HG03558 (cell line): ENCODE results near the gene SEZ6.

Experiments
- ATAC-seq: cut with Tn5 transposase; IDR thresholded peaks from one replicate; pipeline ENCODE4 v1.9.1; 2021; ENCODE audit warnings: moderate number of reproducible peaks; ENCODE audit not compliant: unreplicated experiment; ENCODE audit errors: extremely low read depth

The SEZ6 gene

DNA sequence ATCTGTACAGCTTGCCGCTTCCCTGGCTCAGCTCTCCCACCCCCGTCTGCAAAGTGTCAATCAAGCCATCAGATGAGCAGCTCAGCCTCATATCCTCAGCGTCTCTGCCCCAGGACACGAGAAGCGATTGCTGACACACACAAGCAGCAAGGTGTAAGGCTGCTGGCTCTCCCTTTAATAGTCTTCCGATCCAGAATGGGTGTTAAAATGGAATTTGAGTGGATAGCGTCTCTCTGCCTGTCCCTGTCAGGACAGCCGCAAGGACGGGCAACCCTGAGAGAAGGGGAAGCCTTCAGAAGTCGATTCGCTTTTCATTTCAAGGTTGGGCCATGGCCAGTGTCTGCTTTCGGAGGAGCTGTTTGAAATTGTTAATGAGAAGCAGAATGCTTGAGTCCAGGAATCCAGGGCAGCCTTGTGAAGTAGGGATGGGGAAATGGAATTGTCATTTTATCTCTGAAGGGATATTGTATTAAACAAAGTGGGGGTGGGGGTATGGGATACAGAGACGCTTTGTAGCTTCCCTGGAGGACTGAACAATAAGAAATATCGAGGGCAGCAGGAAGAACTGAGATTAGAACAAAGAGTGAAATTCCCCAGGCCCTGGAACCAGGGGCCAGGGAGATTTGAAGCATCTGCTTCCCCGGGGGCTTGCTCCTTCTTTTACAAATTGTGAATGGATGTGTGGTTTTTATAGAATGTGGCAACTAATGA, 32.4 kb upstream of the SEZ6 start:
- ATAC-seq, result no peak

DNA sequence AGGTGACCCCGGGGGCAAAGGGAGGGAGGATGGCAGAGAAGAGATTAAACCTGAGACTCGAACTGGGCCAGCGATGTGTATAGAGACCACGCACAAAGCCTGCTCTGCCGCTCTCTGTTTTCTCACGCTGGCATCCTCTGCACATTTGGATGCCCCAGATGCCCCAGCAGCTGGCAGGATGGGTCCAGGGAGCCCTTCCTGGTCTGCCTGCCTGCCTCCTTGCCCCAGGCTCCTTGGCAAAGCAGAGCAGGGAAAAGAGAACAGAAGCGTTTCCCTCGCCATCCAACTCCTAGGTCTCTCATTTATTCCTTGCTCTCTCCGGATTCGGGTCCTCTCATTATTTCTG, 31.9 kb upstream of the SEZ6 start:
- no peak for ATAC-seq

DNA sequence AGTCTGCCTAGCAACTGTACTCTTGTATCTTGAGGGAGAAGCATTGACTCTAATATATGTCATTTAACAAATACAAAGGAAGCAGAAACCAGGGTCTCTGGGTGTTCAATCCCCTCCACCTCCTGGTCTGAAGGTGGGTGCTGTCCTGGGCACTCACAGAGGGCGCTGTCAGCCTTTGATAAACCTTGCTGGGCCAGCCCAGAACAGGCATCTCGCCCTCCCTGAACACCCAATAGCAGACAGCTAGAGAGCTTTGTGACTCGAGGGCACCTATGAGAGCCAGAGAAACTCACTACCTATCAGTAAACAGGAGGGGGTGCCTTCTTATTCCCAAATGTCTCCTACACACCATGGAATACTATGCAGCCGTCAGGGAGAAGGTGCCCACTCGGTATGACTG, 30.8 kb upstream of the SEZ6 start:
- ATAC-seq, result no peak

DNA sequence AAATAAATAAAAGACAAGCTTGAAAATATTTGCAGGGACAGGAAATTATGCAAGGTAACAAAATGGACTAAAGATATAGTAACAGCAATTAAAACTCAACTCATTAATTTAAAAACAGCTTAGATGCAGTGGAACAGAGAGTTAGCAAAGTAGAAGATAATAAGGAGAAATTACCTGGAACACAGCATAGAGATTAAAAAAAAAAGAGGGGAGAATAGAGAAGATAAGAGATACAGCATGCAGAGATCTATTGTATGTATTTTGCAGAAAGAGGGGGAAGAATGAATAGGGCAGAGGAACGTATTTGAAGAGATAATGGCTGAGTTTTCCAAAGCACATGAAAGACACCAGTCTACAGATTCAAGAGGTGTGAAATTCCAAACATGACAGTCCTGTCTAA, 28.7 kb upstream of the SEZ6 start:
- no peak for ATAC-seq

DNA sequence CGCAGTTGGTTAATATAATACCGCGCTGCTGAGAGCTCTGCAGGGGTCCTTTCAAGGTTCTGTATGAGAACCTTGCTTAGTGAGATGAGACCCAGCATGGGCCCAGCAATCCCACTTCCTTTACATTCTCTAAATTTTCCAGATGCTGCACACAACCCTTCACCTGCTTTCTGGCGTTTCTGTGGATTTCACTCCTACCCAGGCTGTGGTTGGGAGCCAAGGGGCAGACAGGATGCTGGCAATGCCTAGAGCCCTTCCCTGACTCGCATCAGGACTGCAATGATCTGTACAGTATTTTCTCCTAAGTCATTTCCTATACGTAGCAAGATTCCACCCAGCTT, 27.0 kb upstream of the SEZ6 start:
- ATAC-seq, result no peak

DNA sequence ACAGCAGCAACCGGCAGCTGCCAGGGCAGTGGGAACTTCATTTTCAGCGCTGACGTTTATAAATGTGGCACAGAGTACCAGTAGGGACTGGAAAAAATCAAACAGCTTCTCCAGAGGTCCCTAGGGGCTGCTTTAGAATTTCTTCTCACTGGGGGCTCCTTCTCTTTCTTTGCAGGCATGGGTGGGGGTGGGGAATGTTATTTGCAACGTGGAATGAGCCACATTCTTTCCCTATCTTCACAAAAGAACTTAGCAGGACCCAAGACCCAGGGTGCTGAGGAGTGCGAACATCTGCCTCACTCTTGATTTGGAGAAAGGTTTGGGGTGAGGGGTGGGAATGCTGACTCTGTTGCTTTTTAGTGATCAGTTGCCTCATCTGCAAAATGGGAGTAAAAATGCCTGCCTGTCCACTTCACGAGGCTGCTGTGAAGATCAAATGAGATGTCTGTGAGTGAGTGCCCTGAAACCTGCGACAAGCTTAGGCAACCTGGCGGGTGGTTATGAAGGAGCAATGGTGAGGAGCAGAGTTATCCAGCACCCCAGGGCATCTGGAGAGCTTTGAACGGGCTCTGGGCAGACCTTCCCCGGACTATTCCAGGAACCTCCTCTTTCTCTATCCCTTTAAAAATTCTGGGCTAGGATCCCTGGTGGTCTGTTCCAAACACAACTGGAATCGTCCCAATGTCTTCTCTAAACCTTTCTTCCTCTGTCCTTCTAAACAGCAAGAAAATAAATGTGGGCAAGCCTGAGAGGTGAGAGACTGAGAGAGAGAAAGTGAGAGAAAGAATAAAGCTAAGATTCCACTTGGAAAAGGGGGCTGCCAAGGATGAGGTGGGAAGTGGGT, 26.4 kb upstream of the SEZ6 start:
- ATAC-seq, result no peak

DNA sequence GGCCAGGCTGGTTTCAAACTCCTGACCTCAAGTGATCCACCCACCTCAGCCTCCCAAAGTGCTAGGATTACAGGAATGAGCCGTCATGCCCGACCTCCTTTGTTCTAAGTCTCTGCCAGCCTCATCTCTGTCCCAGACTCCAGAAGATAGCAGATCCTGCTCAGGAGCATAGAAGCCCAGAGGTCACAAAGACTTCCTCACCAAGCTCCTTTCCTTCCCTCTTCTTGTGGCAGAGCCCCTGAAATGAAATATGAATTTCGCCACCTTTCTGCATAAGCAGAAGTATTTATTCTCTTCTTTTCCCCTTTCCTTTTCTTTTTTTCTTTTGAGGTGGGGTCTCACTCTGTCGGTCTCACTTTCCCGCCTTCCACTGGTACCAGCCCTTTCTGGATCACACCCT, 25.7 kb upstream of the SEZ6 start:
- ATAC-seq, result no peak

DNA sequence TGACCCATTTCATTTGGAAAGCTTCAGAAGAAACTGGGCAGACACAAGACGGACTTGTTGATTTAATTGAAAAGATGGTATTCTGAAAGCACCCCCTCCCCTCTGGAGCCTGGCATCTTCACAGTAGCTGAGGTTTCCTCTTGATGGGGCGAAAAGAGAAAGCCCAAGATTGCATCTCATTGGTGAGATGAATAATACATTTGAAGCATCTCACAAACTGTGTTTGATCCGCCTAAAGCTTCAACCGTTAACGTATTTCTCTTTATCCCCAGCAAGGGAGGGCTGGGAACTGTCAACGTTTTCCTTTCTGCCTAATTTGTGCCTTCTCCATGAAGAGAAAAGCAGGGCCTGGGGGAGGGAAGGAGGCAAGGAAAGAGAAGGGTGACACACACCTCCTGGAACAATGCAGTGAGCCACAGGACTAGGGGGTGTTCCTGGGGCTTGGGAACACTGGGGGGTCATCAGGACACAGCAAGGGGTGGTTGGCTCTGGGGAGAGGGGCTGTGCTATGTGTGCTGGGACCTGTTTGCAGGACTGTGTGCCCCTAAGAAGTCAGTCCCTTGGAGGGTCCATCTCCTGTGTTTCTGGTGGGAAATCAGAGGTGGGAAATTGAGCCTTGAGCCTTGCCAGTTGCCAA, 18.6 kb upstream of the SEZ6 start:
- ATAC-seq, result no peak

DNA sequence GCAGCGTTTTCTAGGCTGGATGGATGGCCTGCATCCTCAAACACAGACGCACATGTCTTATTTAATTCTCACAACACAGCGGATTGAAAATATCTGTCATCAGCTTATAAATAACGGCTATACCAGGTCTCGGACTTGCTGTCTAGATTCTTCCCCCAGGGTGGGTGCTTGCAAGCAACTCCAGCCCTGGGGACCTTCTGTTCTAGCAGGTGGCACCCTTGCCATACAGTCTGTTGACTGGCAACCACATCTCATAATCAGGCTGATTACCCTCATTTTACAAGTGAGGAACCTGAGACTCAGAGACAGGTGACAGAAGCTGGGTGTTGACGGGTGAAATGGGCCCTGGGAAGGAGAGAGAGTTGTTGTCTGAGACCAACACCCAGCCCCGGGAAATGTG, 16.2 kb upstream of the SEZ6 start:
- no peak for ATAC-seq

DNA sequence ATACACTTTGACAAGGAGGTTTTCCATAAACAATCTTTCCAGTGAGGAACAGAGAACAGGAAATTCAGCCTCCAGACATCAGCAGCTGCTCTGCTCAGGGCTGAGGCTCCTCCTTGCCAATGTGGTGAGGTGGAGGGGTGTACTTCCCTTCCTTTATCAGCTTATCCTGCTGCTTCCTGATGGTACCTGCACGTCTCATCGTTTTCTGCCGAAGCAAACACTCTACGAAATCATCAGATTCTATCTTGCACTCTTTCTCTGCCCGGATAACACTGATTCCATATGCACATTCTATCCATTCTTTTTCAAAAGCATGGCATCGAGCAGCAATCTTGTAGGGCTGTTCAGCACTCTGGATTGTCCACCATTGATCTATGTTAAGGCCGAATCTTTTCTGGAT, 15.4 kb upstream of the SEZ6 start:
- no peak for ATAC-seq

DNA sequence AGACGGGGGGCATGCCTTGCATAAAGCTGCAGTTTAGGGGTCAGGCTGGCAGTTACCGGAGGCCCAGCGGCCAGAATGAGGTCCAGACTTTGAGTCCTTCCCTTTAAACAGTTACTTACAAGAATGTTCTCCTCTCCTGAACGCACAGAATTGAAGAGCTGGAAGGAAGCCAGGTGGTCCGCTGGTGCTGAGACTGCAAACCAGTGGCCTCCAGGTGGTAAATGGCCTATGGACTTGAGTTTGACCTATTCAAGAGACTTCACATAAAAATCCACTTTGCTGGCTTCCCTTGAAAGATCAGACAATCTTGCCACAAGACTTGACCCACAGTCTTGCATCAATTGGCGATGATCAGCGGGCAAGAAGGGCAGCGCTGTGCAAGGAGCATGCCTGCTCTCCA, 14.7 kb upstream of the SEZ6 start:
- ATAC-seq, result no peak

DNA sequence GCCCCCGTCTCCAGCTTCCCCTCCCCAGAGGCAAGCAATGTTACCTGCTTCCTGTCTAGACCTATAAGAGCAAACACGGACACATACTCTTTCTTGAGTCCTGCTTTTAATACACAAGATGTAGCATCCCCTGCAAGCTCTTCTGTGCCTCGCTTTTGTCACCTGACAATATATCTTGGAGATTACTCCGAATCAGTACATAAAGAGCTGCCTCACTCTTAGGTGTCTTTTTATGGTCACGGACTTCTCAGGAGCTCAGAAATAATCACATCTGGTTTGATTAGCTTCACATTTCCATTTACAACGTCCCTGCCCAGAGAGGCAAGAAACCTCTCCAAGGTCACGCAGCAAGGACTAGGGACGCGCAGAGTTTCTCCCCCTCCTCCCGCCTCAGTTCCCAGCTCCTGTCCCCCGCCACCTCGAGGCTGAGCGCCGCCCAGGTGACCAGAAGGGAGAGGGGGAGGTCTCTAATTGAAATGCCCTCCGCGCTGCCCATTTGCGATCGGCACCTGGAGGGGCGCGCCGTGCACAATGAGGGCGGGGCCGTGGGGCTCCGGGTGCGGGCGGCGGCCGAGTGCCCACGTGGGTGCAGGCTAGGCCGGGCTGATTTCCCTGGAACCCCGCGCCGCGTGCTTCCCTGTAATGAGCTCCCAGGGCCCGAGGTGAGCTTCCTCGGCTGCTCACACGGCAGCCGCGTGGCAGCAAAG, 13.8 kb upstream of the SEZ6 start:
- ATAC-seq, result no peak

DNA sequence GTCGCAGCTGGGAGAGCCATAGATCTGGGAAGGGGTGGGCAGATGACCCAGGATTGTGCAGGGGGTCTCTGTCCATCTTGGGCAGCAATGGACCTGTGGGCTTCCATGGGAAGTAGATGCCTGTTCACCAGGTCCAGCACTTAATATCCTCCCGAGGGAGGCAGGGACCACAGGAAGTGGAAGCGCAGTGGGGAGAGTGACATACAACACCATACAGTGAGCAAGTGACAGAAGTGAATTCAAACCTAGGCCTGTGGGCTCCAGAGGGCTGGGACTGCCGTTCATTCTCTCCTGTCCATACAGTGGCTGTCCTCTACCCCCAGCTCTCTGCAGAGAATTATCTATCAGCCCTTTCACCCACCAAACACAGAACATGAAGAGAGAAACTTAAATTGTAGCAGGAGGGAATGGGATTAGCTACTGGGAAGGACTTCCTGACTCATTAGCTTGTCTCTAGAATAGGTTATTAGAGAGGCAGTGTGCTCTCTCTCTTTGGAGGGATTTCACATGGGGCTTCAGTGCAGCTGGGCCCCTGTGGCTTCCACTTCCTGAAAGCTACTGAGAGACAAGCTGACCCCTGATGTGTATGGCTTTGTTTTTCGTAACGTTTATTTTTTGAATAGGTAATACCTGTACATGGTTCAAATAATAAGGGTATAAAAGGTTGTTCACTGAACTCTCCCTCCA, 13.1 kb upstream of the SEZ6 start:
- ATAC-seq, result no peak

DNA sequence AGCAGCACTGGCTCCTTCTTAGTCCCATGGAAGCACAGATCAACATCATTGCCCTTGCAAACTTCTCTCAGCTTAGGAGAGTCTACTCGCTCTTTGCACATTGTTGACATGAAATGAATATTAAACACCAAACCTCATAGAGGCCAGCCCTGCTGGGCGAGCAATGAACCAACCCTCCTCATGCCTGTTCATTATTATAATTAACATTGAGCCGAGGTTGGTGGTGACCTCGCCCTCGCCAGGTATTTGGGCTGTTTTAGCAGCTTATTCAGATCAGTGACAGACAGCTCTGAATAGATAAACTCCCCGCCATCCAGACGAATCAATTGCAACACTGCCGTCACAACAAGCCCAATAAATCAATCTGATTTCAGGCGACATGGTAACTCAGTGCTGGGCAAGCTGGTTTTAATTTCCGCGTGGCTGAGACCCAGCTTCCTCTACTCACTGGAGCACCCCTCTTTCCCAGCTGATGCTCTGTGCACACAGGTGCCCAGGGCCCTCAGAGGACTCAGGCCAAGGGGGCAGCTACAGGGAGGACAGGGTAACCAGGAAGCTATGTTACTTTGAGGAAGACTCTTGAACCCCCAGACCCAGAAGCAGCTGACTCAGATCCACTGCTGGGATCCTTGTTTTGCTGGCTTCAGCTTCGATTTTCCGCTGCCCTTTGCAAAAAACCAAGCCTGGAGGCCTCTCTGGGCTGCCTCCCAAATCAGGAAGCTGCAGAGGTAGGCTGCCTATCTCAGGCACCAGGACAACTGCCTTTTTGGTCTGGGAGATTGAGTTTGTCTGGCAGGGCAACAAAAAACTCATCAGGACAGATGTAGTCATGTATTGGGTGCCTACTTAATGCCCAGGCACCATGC, 10.7 kb upstream of the SEZ6 start:
- no peak for ATAC-seq

DNA sequence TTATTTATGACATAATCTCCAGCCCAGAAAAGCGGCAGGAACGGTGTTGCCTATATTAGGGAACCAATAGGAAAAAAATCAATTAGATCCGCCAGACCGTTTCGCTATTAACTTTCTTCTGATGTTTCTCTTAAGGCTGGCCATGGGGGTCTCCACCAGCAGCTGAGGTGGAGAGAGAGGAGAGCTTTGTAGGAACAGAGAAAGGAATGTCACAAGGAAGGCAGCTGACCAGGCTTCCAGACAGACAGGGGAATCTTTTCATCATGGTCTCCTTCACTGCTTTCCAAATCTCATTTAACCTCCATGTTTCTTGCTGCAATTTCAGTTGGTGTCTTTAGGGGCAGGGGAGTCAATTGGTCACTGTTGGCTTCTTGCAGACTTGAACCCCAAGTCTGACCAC, 8.9 kb upstream of the SEZ6 start:
- no peak for ATAC-seq

DNA sequence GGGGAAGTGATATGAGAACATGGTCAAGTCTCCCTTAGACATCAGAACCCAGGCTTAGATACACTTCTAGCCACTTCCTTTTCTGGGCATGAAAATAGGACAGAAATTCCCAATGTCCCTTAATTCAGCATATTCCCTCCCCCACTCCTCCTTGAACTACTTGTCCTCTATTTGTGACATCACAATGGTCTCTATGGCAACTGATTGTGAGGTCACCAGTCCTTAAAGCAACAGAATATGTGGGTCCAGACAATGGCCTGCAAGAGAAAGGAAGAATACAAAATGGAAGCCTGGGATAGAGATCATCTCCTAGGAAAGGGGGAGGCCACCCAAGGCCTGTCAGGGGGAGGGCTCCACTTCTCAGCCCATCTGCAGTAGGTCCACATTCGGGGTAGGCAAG, 6.7 kb upstream of the SEZ6 start:
- no peak for ATAC-seq

DNA sequence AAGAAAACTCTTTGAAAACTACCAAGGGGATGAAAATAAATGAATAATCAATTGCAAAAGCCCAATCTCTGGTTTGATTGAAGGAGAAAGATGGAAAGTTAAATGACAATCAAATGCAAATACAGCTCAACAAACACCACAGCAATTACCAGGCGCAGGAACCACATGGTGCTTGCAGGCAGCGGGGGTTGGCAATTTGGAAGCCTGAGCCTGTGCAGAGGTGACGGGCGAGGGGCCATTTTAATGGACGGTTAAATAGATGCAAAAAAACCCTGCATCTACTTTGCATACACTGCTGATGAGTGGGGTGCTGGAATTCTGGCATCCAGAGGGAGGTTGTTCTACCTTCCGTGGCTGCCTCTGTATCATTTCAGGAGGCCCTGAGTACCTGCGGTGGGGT, 4.8 kb upstream of the SEZ6 start:
- ATAC-seq, result no peak

DNA sequence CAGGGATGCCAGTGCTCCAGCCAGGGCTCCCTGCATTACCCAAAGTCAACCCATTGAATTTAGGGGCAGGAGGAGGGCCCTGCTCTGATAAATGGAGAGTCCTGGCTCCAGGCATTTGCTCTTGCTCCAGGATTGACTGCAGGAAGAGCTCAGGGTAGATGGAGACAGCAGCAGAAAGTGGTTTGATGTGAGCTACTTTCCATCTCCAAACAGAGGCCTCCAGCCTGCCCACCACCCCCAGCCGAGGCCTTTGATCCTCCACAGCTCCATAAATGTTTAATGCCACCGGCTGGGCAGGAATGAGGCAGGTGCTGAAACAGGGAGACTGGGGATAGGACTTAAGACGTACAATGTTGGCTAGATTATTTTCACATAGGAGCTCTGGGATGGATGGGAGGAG, 4.3 kb upstream of the SEZ6 start:
- ATAC-seq, result no peak

DNA sequence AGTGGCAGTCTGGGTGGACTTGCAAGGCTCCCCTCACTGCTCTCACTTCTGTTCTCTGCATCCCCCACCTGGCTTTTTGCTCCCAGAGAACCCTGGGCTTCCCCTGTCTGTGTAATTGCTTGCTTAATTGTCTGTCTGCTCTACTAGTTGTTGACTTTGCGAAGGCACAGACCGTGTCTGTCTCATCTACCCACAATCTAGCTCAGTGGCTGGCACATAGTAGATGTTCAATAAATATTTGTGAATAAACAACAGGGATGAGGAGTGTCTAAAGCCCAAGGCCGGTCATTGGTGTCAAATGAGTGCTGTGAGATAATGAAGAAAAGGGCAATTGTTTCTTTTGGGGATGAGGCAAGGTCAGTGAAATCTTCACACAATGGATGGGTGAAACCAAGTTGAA, 2.8 kb upstream of the SEZ6 start:
- ATAC-seq, result no peak
